Astrocyte of the cerebellum (primary cell): ENCODE data around the gene ARHGEF19.
"Not testable (repeated sequence)": the region's sequence is repeated elsewhere in the genome, so short reads cannot be mapped to it uniquely, and the experiment has no call there.

Experiments
- DNase-seq: peaks from one replicate; pipeline ENCODE4 v3.0.0-alpha.2; 2011; ENCODE audit warnings: low read depth
- H3K4me3 ChIP-seq: 2 replicates; pipeline ENCODE4 v1.5.1; 2011; ENCODE audit warnings: mild to moderate bottlenecking, low read depth, low read length, moderate library complexity
- in situ Hi-C: cut with HindIII; loops from 2 replicates; pipeline ENCODE4 v1.10.0; 2017; ENCODE audit warnings: low sequenced_read_pairs
- TF ChIP-seq, protein P1 (sequence below): IDR thresholded peaks from 2 replicates; pipeline ENCODE4 v1.5.1; 2012; ENCODE audit warnings: low read length, low read depth, moderate library complexity, mild to moderate bottlenecking; ENCODE audit errors: missing control alignments

The ARHGEF19 gene

DNA sequence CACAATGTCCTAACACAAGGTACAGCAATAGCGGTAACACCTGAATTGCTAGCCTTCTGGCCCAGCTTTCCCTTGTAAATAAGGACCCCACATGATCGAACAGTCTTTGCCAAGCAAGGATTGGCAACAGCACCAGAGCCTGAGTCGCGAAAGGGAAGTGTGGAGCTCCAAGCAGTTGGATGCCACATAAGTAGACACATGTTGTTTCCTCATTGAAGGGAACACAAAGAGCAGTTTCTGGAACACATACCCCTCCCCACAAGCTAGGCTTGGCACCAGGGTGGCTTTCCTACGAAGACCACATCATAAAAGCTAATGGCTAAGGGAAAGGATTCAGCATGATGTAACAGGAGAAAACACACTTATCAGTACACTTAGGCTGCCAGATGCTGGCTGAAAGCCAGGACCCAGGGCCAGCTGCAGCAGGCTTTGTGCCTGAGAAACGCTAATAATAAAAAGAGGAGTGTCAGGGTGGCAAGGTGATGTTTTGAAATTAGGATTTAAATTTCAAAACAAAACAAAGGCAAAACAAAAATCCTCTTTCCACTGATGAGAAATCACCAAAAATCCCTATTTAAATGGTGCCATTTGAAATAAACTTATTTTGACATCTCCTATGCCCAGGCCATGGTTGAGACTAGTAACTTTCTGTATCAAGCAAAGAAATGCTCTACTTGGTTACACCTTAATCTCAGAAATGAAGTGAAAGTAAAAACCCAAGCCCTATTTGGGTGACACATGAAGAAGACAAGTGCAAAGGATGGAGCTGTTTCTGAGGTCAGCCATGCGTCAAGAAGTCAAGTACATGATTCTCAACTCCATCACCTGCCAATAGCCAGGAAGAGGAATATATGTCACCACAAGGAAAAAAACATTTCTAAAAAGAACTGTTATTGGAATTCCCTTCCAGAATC, 36.4 kb upstream of the ARHGEF19 start:
- no peak overlapping the region for H3K4me3 ChIP-seq
- in situ Hi-C loops = no loop called here
- TF ChIP-seq, protein P1, sequence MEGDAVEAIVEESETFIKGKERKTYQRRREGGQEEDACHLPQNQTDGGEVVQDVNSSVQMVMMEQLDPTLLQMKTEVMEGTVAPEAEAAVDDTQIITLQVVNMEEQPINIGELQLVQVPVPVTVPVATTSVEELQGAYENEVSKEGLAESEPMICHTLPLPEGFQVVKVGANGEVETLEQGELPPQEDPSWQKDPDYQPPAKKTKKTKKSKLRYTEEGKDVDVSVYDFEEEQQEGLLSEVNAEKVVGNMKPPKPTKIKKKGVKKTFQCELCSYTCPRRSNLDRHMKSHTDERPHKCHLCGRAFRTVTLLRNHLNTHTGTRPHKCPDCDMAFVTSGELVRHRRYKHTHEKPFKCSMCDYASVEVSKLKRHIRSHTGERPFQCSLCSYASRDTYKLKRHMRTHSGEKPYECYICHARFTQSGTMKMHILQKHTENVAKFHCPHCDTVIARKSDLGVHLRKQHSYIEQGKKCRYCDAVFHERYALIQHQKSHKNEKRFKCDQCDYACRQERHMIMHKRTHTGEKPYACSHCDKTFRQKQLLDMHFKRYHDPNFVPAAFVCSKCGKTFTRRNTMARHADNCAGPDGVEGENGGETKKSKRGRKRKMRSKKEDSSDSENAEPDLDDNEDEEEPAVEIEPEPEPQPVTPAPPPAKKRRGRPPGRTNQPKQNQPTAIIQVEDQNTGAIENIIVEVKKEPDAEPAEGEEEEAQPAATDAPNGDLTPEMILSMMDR = no peak
- DNase-seq = peak; percentile 65

DNA sequence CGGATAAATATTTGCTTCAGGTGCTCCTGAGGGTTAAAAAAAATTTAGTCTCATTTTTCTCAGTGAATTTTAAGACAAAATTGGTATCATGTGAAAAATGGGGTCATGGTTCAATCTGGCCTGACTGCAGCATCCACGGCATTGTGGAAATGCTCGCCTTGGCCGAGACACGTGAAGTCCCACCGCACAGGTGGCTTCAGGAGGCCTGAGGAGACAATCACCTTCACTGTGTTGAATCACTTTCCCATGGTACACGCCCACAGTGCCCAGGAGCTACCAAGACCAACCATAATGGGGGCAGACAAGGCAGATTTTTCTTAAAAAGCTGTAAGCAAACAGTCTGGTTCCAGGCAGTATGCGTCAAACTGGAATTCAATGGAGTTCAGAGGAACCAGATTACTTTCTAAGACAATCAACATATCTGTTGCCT, 35.6 kb upstream of the ARHGEF19 start:
- TF ChIP-seq, protein P1 = no peak
- no peak overlapping the region for H3K4me3 ChIP-seq
- no peak for DNase-seq
- in situ Hi-C loops = no loop called here

DNA sequence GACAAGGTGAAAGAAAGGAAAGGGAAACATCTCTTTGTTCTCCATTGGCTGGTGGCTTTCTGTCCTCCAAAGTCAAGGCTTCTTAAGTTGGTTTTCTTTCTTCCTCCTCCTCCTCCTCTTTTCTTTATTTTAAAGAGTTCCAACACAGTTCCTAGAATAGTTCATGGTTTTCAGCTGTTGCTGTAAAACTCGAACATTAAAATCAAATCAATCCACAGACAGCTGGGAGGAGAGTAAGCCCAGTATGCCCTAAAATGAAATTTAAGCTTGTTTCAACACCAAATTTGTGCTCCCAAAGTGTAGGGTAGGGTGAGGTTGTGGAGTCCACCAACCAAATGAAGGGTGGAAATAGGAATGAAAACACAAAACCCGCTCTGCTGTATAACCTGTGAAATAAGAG, 35.0 kb upstream of the ARHGEF19 start:
- TF ChIP-seq, protein P1 = no peak
- no peak for DNase-seq
- in situ Hi-C loops = no loop called here
- H3K4me3 ChIP-seq = no peak overlapping the region

DNA sequence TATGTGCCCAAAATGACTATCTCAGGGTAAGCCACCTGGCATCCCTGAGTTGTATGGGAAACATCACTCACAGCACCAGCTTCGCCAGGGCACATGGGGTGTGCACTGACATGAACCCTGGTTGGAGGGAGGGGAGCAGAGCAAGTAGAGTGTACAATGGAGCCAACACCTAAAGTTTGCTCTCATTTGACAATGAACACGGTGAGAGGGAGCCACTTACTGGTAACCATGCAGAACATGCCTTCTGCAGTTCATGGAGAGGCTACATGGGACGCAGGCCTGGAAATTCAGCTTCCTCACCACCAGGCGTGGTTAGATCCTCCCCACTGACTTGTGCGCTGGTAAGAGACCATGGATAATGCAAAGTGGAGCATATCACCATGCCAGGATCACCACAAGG, 34.5 kb upstream of the ARHGEF19 start:
- TF ChIP-seq, protein P1 = no peak
- H3K4me3 ChIP-seq = no peak overlapping the region
- no peak for DNase-seq
- in situ Hi-C loops = no loop called here

DNA sequence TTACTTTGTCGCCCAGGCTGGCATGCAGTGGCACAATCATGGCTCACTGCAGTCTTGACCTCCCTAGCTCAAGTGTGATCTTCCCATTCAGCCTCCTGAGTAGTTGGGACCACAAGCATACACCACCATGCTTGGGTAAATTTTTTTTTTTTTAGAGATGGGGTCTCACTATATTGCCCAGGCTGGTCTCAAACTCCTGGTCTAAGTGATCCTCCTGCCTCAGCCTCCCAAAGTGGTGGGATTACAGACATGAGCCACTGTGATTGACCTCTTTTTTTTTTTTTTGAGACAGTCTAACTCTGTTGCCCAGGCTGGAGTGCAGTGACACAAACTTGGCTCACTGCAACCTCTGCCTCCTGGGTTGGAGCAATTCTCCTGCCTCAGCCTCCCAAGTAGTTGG, 33.8 kb upstream of the ARHGEF19 start:
- in situ Hi-C loops, H3K4me3 ChIP-seq: not testable (repeated sequence)

DNA sequence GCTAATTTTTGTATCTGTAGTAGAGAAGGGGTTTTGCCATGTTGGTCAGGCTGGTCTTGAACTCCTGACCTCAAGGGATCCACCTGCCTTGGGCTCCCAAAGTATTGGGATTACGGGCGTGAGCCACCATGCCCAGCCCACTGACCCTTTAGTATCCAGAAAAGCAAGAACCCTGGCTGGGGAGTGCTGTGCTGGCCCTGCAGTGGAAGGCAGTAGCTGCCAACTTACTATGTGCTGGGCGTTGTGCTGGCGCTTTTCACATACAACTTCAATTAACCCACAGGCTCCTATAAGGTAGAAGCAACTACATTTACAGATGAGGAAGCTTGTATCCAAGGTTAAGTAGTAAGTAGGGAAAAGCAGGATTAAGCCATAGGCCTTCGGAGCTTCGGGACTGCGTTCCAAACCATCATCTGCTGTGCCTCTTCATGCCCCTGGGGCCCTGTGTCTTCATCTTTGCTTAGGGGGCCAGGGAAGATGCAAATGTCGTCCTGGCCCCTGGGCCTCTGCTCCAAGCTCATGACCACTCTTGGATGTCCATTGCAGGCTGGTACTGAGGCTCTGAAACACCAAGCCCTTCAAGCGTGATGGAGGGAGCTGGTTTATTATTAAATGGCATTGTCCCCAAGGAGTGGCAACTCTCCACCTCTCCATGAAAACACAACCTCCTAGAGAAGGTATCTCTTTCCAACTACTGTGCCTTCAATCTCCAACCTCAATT, 33.2 kb upstream of the ARHGEF19 start:
- TF ChIP-seq, protein P1 = no peak
- in situ Hi-C loops = no loop called here
- no peak overlapping the region for H3K4me3 ChIP-seq
- no peak for DNase-seq

More for the DNA sequence above, 33.8 kb upstream of the ARHGEF19 start:
- not testable (repeated sequence) for DNase-seq
